Stimulated activated CD4-positive, alpha-beta T cell treated with anti-CD3 and anti-CD28 coated beads, TNF-alpha, amount 100 ng/mL, for 4 hours (primary cell): Measurements from ENCODE around the gene IRF1.
A peak's percentile ranks its signal among the peaks of the same experiment; 100 is the strongest.

Source experiments
- DNase-seq, 3 experiments: peaks; one replicate each; pipeline ENCODE4 v3.0.0-alpha.2; 2020; ENCODE audit warnings: low read depth in 3 of 3

Gene IRF1

GRCh38 chr5:132500931-132501628 lies 10.5 kb upstream of the IRF1 start:
- peak in 2 of 3 experiments; percentile 54 to 76 for DNase-seq

- DNase-seq: no peak
Observed at GRCh38 chr5:132500244-132500930, 9.8 kb upstream of the IRF1 start.

GRCh38 chr5:132499440-132500243 lies 9.1 kb upstream of the IRF1 start:
- DNase-seq: no peak

GRCh38 chr5:132498686-132499271 lies 8.2 kb upstream of the IRF1 start:
- no peak for DNase-seq

- DNase-seq: no peak
Observed at GRCh38 chr5:132498152-132498551, 7.6 kb upstream of the IRF1 start.

GRCh38 chr5:132497488-132497997 lies 7.0 kb upstream of the IRF1 start:
- DNase-seq: no peak

- DNase-seq: peak; percentile 62 to 68 (median 68)
Observed at GRCh38 chr5:132496631-132497487, 6.3 kb upstream of the IRF1 start.

- DNase-seq: peak; percentile 70 to 91 (median 84)
Observed at GRCh38 chr5:132496191-132496630, 5.6 kb upstream of the IRF1 start.

- peak; percentile 76 to 82 (median 78) for DNase-seq
Observed at GRCh38 chr5:132495667-132496190, 5.2 kb upstream of the IRF1 start.

GRCh38 chr5:132493821-132494220 lies 3.2 kb upstream of the IRF1 start:
- DNase-seq: no peak

GRCh38 chr5:132493241-132493640 lies 2.7 kb upstream of the IRF1 start:
- no peak for DNase-seq

GRCh38 chr5:132492386-132493125 lies 2.0 kb upstream of the IRF1 start:
- no peak for DNase-seq

GRCh38 chr5:132491368-132492364 lies 1.1 kb upstream of the IRF1 start:
- DNase-seq: no peak

GRCh38 chr5:132489871-132490483 lies 596 bp downstream of the IRF1 start:
- DNase-seq: no peak

- DNase-seq: no peak
Observed at GRCh38 chr5:132489051-132489770, 1.4 kb downstream of the IRF1 start.

GRCh38 chr5:132488590-132488989 lies 2.0 kb downstream of the IRF1 start:
- DNase-seq: no peak

- DNase-seq: no peak
Observed at GRCh38 chr5:132487841-132488555, 2.6 kb downstream of the IRF1 start.
